ENCODE data around the gene SLC15A1.

SLC15A1 gene, protein sequence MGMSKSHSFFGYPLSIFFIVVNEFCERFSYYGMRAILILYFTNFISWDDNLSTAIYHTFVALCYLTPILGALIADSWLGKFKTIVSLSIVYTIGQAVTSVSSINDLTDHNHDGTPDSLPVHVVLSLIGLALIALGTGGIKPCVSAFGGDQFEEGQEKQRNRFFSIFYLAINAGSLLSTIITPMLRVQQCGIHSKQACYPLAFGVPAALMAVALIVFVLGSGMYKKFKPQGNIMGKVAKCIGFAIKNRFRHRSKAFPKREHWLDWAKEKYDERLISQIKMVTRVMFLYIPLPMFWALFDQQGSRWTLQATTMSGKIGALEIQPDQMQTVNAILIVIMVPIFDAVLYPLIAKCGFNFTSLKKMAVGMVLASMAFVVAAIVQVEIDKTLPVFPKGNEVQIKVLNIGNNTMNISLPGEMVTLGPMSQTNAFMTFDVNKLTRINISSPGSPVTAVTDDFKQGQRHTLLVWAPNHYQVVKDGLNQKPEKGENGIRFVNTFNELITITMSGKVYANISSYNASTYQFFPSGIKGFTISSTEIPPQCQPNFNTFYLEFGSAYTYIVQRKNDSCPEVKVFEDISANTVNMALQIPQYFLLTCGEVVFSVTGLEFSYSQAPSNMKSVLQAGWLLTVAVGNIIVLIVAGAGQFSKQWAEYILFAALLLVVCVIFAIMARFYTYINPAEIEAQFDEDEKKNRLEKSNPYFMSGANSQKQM

DNA sequence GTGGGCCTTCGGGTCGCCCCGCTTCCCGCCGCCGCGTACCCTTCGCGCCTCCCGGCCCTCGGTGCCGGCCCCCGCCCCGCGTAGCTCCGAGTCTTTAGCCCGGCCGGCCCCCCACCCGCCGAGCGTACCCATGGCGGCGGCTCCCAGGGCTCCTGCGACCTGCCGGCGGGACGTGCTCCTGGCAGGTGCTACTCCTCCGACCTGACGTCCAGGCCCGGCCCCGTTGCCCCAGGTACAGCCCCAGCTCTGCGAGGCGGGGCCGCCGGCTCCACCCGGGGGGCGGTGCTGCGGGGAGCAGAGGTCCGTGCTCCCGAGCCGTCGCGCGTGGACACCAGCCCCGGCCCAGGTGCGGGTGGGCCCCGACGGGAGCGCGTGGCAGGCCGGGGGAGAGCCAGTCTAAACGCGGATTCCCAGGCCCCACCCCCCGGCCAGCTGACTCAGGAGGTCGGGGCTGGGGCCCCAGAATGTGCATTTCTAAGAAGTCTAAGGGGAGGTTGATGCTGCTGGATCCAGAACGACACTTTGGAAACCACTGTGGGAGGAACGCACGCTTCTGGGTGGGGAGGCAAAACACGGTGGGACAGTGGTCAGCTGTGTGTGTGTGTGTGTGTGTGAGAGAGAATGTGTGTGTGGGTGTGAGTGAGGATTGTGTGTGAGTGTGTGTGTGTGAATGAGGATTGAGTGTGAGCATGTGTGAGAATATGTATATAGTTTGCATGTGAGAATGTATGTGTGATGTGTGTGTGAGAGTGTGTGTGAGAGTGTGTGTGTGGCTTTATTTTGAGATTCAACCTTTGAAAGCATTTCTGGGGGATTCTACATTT lies at the start of gene SLC15A1:
Gene SLC15A1, minus strand, starts transcription at position 206 of the 824 bp plus-strand sequence. Its CDS starts 74 bp downstream, at position 132.
- no peak for DNase-seq

DNA sequence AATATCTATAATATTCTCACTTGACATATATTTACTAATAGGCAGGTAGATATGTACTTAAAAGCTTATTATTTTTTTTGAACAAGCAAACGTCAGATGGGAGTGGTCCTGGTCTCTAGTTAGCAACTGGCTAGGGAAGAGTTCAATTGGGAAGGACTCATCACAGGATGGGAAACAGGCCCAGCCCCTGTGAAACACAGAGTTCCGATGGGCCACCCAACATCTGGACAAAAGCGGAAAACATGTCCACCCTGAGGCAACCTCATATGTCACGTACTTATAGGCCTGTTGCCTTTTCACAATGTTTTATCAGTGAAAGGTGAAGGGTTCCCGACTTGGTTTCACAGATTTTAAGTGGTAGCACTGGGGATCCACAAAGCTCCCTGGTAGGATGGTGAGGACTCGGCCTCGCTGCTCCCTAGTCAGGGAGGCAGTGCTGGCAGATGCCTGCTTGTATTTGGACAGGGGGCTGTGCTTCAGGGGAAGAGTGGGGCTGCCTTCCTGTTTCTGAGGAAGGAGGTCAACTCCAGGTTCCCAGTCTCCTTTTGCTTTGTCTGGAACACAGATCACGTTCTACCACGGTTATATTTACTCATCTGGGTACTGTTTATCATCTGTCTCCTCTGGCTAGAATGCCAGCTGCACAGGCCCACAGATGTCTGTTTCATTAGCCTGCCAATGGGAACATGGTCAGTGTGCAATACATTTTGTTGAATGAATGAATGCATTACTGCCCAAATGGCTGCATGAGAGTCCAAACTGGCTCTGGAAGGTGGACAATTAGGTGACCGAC lies 49.4 kb upstream of the SLC15A1 start:
- DNase-seq, result no peak

DNA sequence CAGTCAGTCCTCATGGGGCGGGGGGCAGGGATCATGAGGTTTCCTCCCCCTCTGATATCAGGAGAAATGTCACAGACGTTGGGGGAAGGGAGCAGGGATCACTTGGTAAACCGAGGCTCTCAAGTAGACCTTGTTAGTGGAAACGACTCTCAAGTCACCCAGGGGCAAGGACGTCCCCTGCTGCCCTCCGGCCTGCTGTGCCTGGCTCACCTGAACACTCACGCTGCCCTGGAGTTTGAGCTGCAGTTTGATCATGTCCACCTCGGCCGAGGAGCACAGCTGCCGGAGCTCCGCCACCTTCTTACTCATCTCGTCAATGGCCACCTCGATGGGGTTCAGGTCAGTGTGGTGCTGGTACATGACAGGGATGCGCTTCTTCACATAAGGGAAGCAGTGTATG lies 47.6 kb upstream of the SLC15A1 start:
- DNase-seq, result no peak

DNA sequence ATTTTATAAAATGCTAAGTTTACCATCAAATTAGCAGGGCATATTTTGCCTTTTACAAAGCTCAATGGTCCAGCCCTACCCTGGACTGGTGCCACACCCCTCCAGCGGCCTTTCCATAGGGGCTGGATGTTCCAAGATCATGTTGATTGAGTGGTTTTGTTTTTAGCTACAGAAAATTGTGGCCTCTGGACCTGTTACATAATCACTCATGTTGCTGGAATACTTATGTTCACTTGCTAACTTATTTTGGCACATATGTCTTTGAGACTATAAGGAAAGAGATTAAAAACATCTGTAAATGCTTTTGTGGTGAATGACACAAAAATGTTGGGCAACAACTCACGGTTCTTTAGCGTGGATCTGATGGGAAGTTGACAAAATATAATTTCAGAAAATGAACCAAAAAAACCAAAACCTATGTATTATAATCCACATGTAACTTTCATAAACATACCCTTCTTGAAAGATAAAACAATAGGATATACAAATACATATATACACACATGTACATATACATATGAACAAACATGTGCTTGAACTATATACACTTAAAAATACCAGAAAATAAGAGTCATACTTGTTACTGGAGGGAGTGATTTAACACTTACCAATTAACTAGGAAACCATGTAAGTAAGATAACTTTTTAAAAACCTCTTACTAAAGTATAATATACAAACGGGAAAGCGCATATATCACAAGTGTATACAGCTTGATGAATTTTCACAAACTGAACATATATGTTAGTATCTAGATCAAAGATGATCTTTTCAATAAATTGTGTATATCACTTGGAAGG lies 46.6 kb upstream of the SLC15A1 start:
- DNase-seq, result no peak

DNA sequence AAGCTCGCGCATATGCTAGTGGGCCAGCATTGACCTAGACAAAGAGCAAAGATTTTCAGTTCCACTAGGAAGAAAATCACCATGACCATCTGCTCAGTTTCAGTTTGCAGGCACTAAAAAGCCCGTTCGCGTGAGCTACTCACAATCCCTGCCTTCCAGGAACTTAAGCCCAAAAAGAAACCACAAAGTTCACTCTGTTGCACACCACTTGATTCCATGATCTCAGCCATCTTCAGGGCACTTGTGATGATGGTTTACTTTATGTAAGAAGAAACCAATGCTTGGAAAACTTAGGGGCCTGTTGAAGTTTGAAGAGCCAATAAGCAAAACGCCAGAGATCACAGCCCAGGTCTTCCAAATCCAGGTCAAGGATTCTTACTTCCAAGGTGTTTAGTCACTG lies 45.0 kb upstream of the SLC15A1 start:
- no peak for DNase-seq

DNA sequence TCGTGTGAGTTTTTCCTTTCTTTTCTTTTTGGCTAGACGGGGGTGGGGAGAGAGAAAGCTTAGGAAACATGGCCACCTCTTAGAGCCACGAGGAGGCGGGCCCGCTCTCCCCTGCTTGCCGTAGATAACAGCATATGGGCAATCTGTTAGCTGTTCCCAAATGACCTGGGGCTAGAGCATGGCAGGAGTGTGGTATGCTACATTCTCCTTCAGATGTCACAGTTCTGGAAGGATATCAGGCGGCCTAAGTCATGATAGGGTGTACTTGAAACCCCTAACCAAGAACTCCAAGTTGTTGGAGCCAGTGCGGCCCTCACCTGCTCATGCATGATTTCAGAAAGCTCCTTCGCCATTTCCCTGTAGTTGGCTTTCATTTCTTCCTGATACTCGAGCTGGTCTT lies 44.3 kb upstream of the SLC15A1 start:
- no peak for DNase-seq

DNA sequence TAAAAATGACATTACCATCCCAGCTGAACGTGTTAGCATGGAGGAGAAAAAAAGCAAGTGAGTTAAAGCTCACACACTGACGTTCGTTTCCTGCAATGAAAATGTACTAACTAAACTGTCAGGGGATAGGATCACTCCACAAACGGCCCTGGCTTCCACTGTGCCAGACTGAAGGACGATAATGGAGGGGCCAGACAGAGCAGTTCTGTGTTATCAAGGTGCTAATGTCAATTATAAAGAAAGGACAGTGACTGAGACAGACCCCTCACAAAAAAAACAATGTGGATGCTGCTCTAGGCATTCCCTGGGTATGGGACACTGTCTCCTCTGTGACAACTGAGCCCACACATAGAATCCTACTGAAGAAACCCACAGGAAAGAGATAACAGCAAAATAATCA lies 43.7 kb upstream of the SLC15A1 start:
- DNase-seq, result no peak

DNA sequence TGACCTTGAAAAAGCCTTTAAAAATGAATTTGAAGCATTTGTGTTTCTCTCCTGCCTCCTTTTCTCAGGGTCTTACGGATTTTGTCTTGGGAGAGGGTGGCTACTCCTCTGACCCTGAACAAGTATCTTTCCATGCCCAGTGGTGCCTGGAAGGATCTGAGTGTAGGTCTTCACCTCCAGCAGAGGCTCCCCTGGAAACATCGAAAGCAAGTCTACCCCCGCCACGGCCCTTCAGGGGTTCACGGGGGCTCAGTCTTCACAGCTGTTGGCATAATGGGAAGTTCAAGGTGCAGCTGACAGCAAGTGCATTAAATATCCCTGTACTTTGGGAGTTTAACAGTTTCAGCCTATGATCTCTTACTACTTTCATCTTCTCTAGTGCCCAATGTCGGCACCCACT lies 42.7 kb upstream of the SLC15A1 start:
- no peak for DNase-seq

DNA sequence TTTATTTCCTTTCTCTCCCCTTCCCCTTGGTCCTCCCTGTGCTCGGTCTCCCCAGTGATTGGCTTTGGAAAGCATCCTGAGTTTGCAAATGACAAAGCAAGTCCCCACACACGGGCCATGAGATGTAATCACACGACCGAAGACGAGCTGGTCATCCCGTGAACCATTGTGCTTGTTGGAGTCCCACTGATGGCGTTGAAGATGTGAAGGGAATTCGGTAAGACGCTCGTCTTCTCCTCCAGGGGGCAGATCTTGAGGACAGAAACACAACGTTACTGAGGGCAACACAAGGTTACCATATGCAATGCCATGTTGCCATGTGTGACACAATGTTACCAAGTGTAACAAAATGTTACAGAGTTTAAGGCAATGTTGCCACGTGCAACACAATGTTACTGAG lies 42.0 kb upstream of the SLC15A1 start:
- DNase-seq, result no peak

DNA sequence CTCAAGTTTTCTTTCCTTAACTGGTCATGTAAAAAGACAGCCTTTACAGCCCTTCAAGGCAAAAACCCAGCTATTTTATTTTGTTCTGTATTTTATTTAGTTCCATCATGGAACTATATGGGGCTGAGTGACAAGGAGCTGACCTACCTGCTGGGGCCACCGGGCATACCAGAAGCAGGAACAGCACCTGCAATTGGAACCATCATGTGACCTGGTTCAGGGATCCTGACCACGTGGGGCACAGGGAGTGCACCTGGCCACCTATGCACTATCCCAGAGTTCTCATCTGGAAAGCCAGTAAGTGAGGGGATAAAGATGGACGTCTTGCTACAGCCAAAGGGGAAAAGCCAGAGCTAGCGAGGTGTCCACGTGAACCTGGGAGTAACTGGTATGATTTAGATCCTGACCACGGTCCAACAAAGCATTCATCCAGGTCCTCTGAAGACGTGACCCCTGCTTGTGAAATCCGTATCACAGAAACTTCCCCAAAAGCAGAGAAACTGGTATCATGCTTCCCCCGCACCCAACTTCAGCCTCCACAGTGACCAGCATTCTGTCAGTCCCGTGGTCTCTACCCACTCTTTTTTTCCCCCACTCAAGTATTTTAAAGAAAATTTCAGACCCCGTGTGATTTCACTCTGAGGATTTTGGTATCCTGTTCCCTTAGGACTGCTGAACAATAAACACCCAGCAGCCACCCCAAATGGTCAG lies 40.5 kb upstream of the SLC15A1 start:
- DNase-seq, result no peak

DNA sequence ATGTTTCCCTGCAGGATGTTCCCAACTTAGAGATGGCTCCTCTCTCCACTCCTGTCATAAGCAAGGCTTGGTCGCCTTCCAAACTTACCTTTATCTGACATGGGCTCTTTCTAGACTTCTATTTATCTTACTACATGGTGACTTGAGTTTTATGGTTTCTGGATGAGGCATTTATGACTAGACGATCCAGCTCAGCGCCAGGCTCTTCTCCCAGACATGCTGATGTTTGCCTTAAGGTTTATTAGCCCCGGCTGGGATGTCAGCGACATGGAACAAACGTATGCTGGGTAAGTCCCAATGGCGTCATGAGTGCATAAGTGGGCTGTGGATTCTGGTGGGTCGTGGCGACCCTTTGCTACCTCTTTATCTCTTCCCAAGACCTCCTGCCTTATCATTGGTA lies 39.8 kb upstream of the SLC15A1 start:
- DNase-seq, result no peak

DNA sequence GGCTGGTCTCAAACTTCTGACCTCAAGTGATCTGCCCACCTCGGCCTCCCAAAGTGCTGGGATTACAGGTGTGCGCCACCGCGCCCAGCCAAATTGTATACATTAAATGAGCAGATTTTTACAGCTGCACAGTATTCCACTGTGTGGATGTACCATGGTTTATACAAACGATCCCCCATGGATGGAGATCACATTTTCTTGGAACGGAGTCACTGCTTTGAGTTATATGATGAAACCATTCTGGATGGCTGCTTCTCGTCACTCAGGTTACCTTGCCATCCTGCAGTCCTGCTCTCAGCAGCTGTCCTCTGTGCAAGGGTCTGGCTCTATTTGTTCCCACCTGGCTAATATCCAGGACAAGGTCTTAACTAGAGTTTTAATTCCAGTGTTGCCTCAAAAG lies 39.1 kb upstream of the SLC15A1 start:
- no peak for DNase-seq

DNA sequence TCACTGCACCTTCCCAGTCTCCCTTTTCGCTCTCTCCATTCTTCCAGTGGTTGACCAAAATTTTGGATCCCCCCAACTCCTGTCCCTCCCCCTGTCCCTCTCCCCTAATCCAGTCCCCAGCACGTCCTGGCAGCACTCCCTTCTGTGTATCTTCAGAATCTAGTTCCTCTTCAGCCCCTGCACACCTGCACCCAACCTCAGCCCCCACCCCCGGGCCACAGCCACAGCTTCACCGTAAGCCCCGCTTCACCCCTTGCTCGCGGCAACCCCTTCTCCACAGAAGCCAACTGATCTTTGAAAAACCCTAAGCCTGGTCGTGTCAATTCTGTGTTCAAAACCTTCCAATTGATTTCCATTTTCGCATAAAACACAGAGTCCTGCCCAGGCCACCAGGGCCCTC lies 35.5 kb upstream of the SLC15A1 start:
- no peak for DNase-seq

DNA sequence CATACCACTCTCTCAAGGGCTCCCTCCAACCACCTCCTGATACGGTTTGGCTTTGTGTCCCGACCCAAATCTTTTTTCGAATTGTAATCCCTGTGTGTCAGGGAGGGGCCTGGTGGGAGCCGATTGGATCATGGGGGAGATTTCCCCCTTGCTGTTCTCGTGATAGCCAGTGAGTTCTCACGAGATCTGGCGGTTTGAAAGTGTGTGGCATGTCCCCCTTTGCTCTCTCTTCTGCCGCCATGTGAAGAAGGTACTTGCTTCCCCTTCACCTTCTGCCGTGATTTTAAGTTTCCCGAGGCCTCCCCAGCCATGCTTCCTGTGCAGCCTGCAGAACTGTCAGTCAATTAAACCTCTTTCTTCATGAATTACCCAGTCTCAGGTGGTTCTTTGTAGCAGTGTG lies 34.7 kb upstream of the SLC15A1 start:
- no peak for DNase-seq

DNA sequence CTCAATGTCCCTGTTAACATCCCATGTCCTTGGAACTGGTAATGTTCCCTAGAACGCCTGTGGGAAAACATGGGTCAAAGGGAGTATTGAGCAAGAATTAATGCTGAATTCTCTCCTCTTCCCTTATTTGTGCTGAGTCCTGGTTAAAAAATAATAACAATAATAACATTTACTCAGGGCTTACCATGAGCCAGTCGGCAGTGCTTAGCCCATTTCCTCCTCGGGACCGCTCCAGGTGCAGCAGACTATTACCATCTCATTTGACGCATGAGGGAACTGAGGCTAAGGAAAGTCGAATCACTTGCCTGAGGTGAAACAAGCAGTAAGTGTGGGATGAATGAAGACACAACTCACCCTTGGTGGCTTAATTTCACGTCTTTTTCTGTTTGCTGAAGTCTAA lies 33.6 kb upstream of the SLC15A1 start:
- DNase-seq, result no peak

DNA sequence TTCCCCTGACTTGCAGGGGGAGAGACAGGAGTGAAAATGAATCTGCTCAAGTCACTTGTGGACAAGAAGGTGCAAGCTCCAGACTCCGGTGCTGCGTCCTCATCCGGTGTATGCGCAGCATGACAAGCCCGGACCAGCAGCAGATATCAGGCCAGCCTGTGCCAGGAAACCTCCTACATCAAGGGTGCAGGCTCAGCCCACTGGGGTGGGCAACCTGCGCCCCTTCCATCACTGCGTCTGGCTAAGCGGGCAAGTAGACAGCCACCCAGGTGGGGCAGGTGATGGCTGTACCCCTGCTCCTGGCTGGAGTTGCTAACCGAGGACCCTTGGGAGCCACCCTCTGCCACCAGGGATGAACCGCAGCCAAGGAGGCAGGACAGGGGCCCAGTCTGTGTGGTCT lies 32.9 kb upstream of the SLC15A1 start:
- DNase-seq, result no peak

DNA sequence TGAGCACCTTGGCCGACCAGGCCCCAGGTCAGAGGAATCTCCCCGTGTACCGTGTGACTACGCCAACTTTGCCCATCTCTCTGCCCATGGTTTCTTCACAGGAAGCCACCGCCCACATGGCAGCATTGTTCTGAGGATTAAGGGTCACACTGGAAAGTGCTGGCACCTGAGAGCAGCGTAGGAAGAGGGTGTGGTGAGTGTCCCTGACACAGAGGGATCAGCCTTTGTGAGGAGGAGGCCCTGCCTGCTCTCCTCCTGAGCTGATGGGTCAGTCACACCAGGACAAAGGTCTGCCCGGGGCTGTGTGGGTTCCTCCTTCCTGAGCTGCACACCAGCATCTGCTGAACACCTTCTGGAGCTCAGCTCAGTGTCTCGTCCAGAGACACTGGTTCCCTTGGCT lies 32.2 kb upstream of the SLC15A1 start:
- no peak for DNase-seq

DNA sequence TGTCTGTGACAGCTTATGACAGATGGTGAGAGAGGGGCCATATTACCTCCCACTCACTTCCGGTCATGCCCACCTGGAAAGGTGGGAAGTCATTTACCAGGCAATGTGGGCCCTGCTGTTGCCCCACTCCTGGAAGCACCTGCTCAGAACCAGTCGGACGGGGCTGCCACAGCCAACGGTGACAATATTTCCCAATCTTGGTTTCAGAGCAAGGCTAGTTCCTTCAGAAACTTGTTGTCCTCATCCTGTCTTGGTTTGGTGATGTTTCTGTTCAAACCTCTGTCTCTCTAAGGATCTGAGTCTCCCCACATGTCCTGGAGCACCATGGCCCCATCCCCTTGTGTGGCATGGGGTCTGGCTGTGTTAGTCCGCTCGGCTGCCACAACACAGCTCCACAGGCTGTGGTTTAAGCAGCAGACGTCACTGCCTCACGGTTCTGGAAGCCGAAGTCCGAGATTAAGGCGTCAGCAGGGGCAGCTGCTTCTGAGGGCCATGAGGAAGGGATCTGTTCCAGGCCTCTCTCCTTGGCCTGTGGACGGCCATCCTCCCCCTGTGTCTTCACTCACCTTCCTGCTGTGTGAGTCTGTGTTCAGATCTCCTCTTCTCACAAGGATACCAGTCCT lies 31.5 kb upstream of the SLC15A1 start:
- no peak for DNase-seq

DNA sequence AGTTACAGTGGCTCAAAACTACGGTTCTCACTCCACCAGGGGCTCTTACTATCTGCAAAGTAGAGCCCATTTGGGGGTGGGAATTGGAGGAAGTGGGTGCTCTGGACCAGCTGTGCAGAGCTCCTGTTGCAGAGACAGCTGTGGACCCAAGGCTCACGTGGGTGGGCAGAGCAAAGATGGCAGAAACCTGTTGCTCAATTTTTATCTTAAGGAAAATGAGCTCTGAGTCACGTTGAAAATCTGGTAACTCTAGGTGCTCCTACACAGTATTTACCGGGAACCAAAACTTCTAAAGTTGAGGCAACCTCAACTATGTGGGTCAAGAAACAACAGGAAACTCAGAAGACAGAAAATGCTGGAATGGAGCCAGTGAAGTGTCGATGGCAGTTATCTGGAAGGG lies 30.2 kb upstream of the SLC15A1 start:
- no peak for DNase-seq

All from hypothalamus (tissue), 51 donors.